Ramos (cell line): ENCODE results near the gene MMUT.
"Not testable (repeated sequence)": the region's sequence is repeated elsewhere in the genome, so short reads cannot be mapped to it uniquely, and the experiment has no call there.

Experiments
- in situ Hi-C: fragments of 300-500 bp; cut with MboI; formaldehyde crosslinking; loops from one replicate; pipeline ENCODE4 v1.14.3; 2022; ENCODE audit warnings: low sequenced_read_pairs; ENCODE audit not compliant: unreplicated experiment

MMUT gene

GRCh38 chr6:49430187-49430586 lies 32.9 kb downstream of the MMUT start:
- in situ Hi-C loops: no loop called here

DNA sequence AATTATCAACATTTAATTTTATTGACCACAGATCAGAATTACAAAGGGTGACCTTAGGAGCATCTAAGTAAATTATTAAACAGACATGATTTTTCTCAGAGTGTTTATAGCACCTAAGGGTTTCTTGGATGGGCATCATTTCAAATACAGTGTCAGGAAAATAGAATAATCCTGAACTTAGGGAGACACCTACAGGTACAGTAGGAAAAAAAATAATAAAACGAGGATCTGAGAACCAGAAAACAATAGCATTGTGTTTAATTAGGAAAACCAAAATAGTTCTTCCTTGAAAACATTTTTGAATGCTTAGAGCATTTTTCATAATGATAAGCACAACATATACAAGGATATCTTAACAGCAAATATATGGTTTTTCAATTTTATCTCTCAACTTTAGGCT lies 39.2 kb downstream of the MMUT start:
- in situ Hi-C loops: loop anchor here (25.0 kb wide), 1 partner anchor 1637 kb away; the partner anchor contains the start of gene OPN5

- in situ Hi-C loops: loop anchor here (25.0 kb wide), 1 partner anchor 1629 kb away; the partner anchor contains the start of gene OPN5
Observed at GRCh38 chr6:49416195-49416594, 46.9 kb downstream of the MMUT start.

GRCh38 chr6:49415358-49415757 lies 47.7 kb downstream of the MMUT start:
- in situ Hi-C loops: loop anchor here (25.0 kb wide), 1 partner anchor 1628 kb away; the partner anchor contains the start of gene OPN5

- in situ Hi-C loops: loop anchor here (25.0 kb wide), 1 partner anchor 1623 kb away; the partner anchor contains the start of gene OPN5
Observed at GRCh38 chr6:49410564-49410963, 52.5 kb downstream of the MMUT start.

DNA sequence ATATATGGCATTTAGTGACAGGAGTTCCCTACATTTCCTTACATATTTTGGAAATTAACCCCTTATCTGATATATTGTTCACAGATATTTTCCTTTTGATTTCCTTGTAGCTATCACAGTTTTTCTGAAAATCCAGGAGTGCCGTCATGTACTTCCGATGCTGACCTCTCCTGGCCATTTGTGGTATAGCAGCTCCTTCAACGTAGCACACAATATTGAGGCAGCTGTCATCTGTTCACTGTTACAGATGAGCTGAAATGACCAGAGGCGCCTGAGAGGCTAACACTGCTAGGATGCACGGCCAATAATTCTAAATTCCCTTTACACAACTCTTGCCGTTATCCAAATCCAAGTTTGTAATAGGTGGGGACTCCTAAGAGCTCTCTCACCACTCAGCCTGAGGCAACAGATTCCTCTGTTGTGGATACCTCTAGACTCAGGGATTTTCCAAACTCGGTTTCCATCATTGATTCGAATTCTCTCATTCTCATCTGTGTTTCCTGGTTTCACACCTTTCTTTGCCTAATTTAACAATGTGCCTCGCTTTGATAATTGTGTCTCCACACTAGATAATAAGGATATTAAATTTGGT lies 53.0 kb downstream of the MMUT start:
- in situ Hi-C loops: loop anchor here (25.0 kb wide), 1 partner anchor 1623 kb away; the partner anchor contains the start of gene OPN5

GRCh38 chr6:49406250-49406970 lies 56.6 kb downstream of the MMUT start:
- in situ Hi-C loops: loop anchor here (25.0 kb wide), 1 partner anchor 1619 kb away; the partner anchor contains the start of gene OPN5

- in situ Hi-C loops: loop anchor here (25.0 kb wide), 1 partner anchor 1614 kb away; the partner anchor contains the start of gene OPN5
Observed at GRCh38 chr6:49401063-49401462, 62.0 kb downstream of the MMUT start.

DNA sequence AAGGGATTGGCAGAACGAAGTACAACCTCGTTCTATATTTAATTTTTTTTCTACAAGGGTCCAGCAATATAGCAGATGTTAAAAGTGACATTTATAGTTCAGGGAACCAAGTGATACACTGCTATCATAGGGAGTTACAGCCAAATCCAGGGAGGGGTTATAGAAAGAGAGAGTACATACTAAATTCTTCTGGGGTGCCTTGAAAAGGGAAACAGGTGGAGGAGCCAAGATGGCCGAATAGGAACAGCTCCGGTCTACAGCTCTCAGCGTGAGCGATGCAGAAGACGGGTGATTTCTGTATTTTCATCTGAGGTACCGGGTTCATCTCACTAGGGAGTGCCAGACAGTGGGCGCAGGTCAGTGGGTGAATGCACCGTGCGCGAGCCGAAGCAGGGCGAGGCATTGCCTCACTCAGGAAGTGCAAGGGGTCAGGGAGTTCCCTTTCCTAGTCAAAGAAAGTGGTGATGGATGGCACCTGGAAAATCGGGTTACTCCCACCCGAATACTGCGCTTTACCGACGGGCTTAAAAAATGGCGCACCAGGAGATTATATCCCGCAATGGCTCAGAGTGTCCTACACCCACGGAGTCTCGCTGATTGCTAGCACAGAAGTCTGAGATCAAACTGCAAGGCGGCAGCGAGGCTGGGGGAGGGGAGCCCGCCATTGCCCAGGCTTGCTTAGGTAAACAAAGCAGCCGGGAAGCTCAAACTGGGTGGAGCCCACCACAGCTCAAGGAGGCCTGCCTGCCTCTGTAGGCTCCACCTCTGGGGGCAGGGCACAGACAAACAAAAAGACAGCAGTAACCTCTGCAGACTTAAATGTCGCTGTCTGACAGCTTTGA lies 76.2 kb downstream of the MMUT start:
- in situ Hi-C loops: not testable (repeated sequence)

DNA sequence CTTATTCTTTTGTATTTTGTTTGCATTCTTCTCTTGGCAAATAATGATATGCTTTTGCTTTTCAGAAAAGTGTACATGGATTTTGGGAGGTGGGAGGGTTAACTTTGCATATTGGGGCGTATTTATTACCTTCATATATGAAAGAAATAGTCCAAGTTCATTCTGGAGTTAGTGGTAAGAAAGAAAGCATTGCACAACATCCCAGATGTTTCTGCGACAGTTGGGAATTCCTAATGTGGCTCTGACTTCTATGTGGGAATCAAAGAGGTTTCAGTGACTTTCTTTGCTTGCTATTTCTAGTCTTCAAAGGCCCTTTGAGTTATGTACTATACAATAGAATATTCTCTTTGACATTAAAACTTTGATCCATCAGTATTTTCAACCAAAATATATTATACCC lies 78.1 kb downstream of the MMUT start:
- in situ Hi-C loops: no loop called here
